HCT116 (cell line): ENCODE results near the gene TEAD1. TPM values are rescaled to one million over a fixed set of nuclear protein-coding genes. Genes with fewer than 3 reads are reported as not detected.

Experiments used
- ATAC-seq: fragments of 200-7000 bp; cut with Tn5 transposase; 2 replicates; pipeline ENCODE4 v1.9.1; 2020; ENCODE audit warnings: mild to moderate bottlenecking, moderate library complexity
- BruUV-seq: library from RNA; stranded (reverse); fragments of 400-500 nt; replicated peaks from 2 replicates; lab custom pipeline; 2021; lab: Mats Ljungman, UMichigan
- CTCF ChIA-PET: fragments of 300-600 bp; sonication (Branson Sonifier 250); formaldehyde crosslinking; loops from one replicate; lab custom pipeline; 2021; ENCODE audit warnings: antibody characterized with exemption; lab: Charles Lee
- POLR2A ChIA-PET: fragments of 300-600, 350-600 bp; sonication (Branson Sonifier 250); formaldehyde crosslinking; loops from one replicate; lab custom pipeline; 2021; ENCODE audit warnings: antibody characterized with exemption; lab: Charles Lee
- RAD21 ChIA-PET, 2 experiments: fragments of 300-600 bp; sonication (Branson Sonifier 250); formaldehyde crosslinking; loops; one replicate each; lab custom pipeline; 2023; ENCODE audit warnings: low total read pairs in 2 of 2; ENCODE audit not compliant: uncharacterized antibody in 2 of 2, unreplicated experiment in 2 of 2, low non-redundant PET in 1 of 2; lab: Charles Lee
- DNase-seq: peaks from one replicate; pipeline ENCODE4 v3.0.0-alpha.2; 2010; ENCODE audit warnings: low read depth, low spot score
- H2AFZ ChIP-seq: fragments of 200-600 bp; shearing (Covaris generic), sonication (generic); 2 replicates; pipeline ENCODE4 v1.6.1; 2017; ENCODE audit warnings: low read depth, mixed run types, mixed read lengths, antibody characterized with exemption, low read length; ENCODE audit not compliant: poor library complexity, severe bottlenecking
- H3K27ac ChIP-seq: 2 replicates; pipeline ENCODE4 v1.5.1; 2012; ENCODE audit warnings: low read depth, low read length
- H3K27me3 ChIP-seq: fragments of 200-600 bp; sonication (generic); 2 replicates; pipeline ENCODE4 v1.6.1; 2016; ENCODE audit warnings: mixed run types, low read length, mixed read lengths; ENCODE audit not compliant: insufficient read depth
- H3K36me3 ChIP-seq, 2 experiments: fragments of 200-500 bp in 1 of 2; fragments of 200-600 bp in 1 of 2; sonication (Bioruptor generic) in 1 of 2; sonication (generic) in 1 of 2; 2 replicates each; pipeline versions ENCODE4 v1.5.1 to v1.6.1; 2014 to 2016; ENCODE audit warnings: low read length in 2 of 2, inconsistent platforms in 1 of 2, mixed read lengths in 1 of 2, mixed run types in 1 of 2; ENCODE audit not compliant: insufficient read depth in 2 of 2, control insufficient read depth in 1 of 2
- H3K4me1 ChIP-seq, 2 experiments: fragments of 200-600 bp in 1 of 2; sonication (generic) in 1 of 2; 2 replicates each; pipeline versions ENCODE4 v1.5.1 to v1.6.1; 2012 to 2017; ENCODE audit warnings: low read length in 2 of 2, inconsistent platforms in 1 of 2, mild to moderate bottlenecking in 1 of 2, mixed read lengths in 1 of 2, mixed run types in 1 of 2, moderate library complexity in 1 of 2; ENCODE audit not compliant: insufficient read depth in 2 of 2, control insufficient read depth in 1 of 2
- H3K4me2 ChIP-seq: fragments of 200-600 bp; sonication (generic); 2 replicates; pipeline ENCODE4 v1.6.1; 2017; ENCODE audit warnings: mixed run types, low read length, mixed read lengths
- H3K4me3 ChIP-seq, 2 experiments: fragments of 200-600 bp in 1 of 2; sonication (generic) in 1 of 2; replicated peaks in 1 of 2; 2 replicates each; pipeline ENCODE4 v1.5.1; 2011 to 2016; ENCODE audit warnings: low read length in 2 of 2, control low read depth in 1 of 2, low read depth in 1 of 2, mild to moderate bottlenecking in 1 of 2, mixed read lengths in 1 of 2, mixed run types in 1 of 2
- H3K79me2 ChIP-seq: fragments of 200-600 bp; sonication (generic); 2 replicates; pipeline ENCODE4 v1.6.1; 2017; ENCODE audit warnings: mild to moderate bottlenecking, mixed run types, low read length, moderate library complexity, mixed read lengths; ENCODE audit not compliant: insufficient read depth
- H3K9ac ChIP-seq: fragments of 200-600 bp; sonication (generic); 2 replicates; pipeline ENCODE4 v1.6.1; 2016; ENCODE audit warnings: low read length, mixed read lengths
- H3K9me2 ChIP-seq: fragments of 200-600 bp; sonication (generic), shearing (Covaris generic); 2 replicates; pipeline ENCODE4 v1.6.1; 2017; ENCODE audit warnings: mixed run types, mild to moderate bottlenecking, moderate library complexity; ENCODE audit not compliant: insufficient read depth
- H3K9me3 ChIP-seq, 2 experiments: fragments of 200-500 bp in 1 of 2; fragments of 200-600 bp in 1 of 2; sonication (Bioruptor generic) in 1 of 2; sonication (generic) in 1 of 2; 2 replicates each; pipeline ENCODE4 v1.6.1; 2014 to 2017; ENCODE audit warnings: low read length in 2 of 2, mixed read lengths in 2 of 2, inconsistent platforms in 1 of 2, low read depth in 1 of 2, mild to moderate bottlenecking in 1 of 2, mixed run types in 1 of 2, moderate library complexity in 1 of 2; ENCODE audit not compliant: control insufficient read depth in 1 of 2, insufficient read depth in 1 of 2
- H4K20me1 ChIP-seq: fragments of 200-600 bp; sonication (generic), shearing (Covaris generic); 2 replicates; pipeline ENCODE4 v1.6.1; 2017; ENCODE audit warnings: mixed run types, mild to moderate bottlenecking, moderate library complexity; ENCODE audit not compliant: insufficient read depth
- EZH2 ChIP-seq: fragments of 200-600 bp; sonication (generic); IDR thresholded peaks from 2 replicates; pipeline ENCODE4 v1.6.1; 2017; ENCODE audit warnings: antibody characterized with exemption, mixed run types
- POLR2A ChIP-seq: IDR thresholded peaks from 2 replicates; pipeline ENCODE4 v1.7.0; 2011; ENCODE audit warnings: borderline replicate concordance; ENCODE audit not compliant: insufficient read depth, insufficient read length; ENCODE audit errors: extremely low read depth
- RAD21 ChIP-seq: IDR thresholded peaks from 2 replicates; pipeline ENCODE4 v1.6.1; 2012; ENCODE audit warnings: low read depth, mild to moderate bottlenecking
- REST ChIP-seq: IDR thresholded peaks from 2 replicates; pipeline ENCODE4 v1.6.1; 2012; ENCODE audit warnings: low read depth
- TCF7L2 ChIP-seq: IDR thresholded peaks from 2 replicates; pipeline ENCODE4 v1.7.0; 2011; ENCODE audit warnings: borderline replicate concordance, inconsistent platforms; ENCODE audit not compliant: insufficient read depth, insufficient read length; ENCODE audit errors: extremely low read depth
- YY1 ChIP-seq: IDR thresholded peaks from 2 replicates; pipeline ENCODE4 v1.6.1; 2011; ENCODE audit warnings: low read length, low read depth, moderate library complexity, mild to moderate bottlenecking; ENCODE audit not compliant: insufficient replicate concordance; ENCODE audit errors: extremely low read depth
- ZFX ChIP-seq: fragments of 450-650 bp; IDR thresholded peaks from 2 replicates; pipeline ENCODE4 v1.6.1; 2017
- intact Hi-C: fragments of 100-400 bp; cut with micrococcal nuclease; formaldehyde crosslinking; loops from 2 replicates; pipeline ENCODE4 v1.10.0; 2022
- total RNA-seq: library from RNA; stranded (reverse); gene quantifications from one replicate; pipeline ENCODE4 v1.2.1, GENCODE V29; 2021; ENCODE audit not compliant: unreplicated experiment

The TEAD1 gene
- total RNA-seq, 1 experiment from 2014 or later: 103 TPM

- BruUV-seq: no TSS peak
- no peaks in the 10 kb centered on the region for H3K9me3 ChIP-seq
- no peaks in the 10 kb centered on the region for H4K20me1 ChIP-seq
- no peaks in the 10 kb centered on the region; a peak in 1 of 4 replicates for H3K36me3 ChIP-seq
- no peak overlapping the region for H3K27ac ChIP-seq
- peak overlapping the region; percentile 23; the same call in 1 of the 2 replicates for H3K9ac ChIP-seq
- ChIA-PET RAD21 (no interaction called here), CTCF (no interaction called here), POLR2A (no interaction called here)
- peaks cover 100% of the 10 kb centered on the region for H3K79me2 ChIP-seq
- intact Hi-C loops: no loop called here
- no peak for ATAC-seq
- H2AFZ ChIP-seq: no peak overlapping the region
- H3K4me2 ChIP-seq: peak overlapping the region; percentile 39
- no peaks in the 10 kb centered on the region for H3K27me3 ChIP-seq
- DNase-seq: no peak
- no peak overlapping the region for H3K4me3 ChIP-seq
- TF ChIP-seq RAD21 (no peak), TCF7L2 (no peak), REST (no peak), POLR2A (no peak)
- TF ChIP-seq, all 23 proteins: peak for 0
- H3K4me1 ChIP-seq: peaks cover 70 to 82% of the 10 kb centered on the region in 2 experiments
- no peaks in the 10 kb centered on the region for H3K9me2 ChIP-seq
These were observed 10.1 kb downstream of the TEAD1 start for GRCh38 chr11:12684315-12684714.

- peak; percentile 44; the same call in 1 of the 2 replicates for ATAC-seq
- no peaks in the 10 kb centered on the region for H4K20me1 ChIP-seq
- H3K9me3 ChIP-seq: no peaks in the 10 kb centered on the region
- intact Hi-C loops: no loop called here
- no peak overlapping the region for H2AFZ ChIP-seq
- ChIA-PET RAD21 (no interaction called here), POLR2A (no interaction called here), CTCF (no interaction called here)
- no peaks in the 10 kb centered on the region; a peak in 1 of 4 replicates for H3K36me3 ChIP-seq
- no TSS peak for BruUV-seq
- H3K27ac ChIP-seq: peak overlapping the region; percentile 3; the same call in 1 of the 2 replicates
- peak overlapping the region; percentile 39 for H3K4me2 ChIP-seq
- H3K27me3 ChIP-seq: no peaks in the 10 kb centered on the region
- H3K4me1 ChIP-seq: peaks cover 75 to 83% of the 10 kb centered on the region in 2 experiments
- TF ChIP-seq ZFX (no peak), EZH2 (no peak), YY1 (no peak)
- DNase-seq: no peak
- peaks cover 100% of the 10 kb centered on the region for H3K79me2 ChIP-seq
- H3K9me2 ChIP-seq: no peaks in the 10 kb centered on the region
- peak overlapping the region; percentile 23 for H3K9ac ChIP-seq
- H3K4me3 ChIP-seq: no peak overlapping the region
These were observed 10.6 kb downstream of the TEAD1 start for GRCh38 chr11:12684816-12685215.
